Heart left ventricle (tissue), 13 donors: Measurements from ENCODE around the gene QSOX1.

ENCODE experiments used
- POLR2A ChIP-seq, 2 donors: fragments of 450-650 bp; IDR thresholded peaks; one replicate each; pipeline ENCODE4 v1.6.1; 2017; ENCODE audit warnings: antibody characterized with exemption in 2 of 2, mild to moderate bottlenecking in 2 of 2, moderate library complexity in 2 of 2
- TF ChIP-seq, protein P1 (sequence below), 12 donors: fragments of 200-600 bp; sonication (generic) in 4 of 12; IDR thresholded peaks; one replicate each; pipeline versions ENCODE4 v1.5.0 to v1.8.0; 2018 to 2022; ENCODE audit warnings: antibody characterized with exemption in 12 of 12, mild to moderate bottlenecking in 5 of 12
- donor health status: ischemic (EF 13 %, LVEDD 7.1; RV severe dilation, severe dysfunction).
- donor health status: DM: no; HTN: yes; CAD: no.
- donor health status: DM: no; HTN: no; CAD: no.
- donor health status: ischemic (EF 25% LVEDD 6.9; RV normal size, moderate dysfunction).
- donor health status: ischemic (EF 25% LVEDD 5.7; RV mildly dilated, moderate dysfunction).
- donor health status: ischemic (EF 35%, LVEDD 5.7; RV mildly dilated, moderate dysfunction).
- donor health status: nonischemic (EF 11% LVEDD 7.7; RV severe dilation, severe dysfunction).
- donor health status: DM: yes; HTN: yes; CAD: no.
- donor health status: PGD.
- donor health status: ischemic (EF 29% LVEDD 5.4; RV normal size, mild dysfunction).
- donor health status: nonischemic (EF 23%, LVEDD 6.1; RV moderate dilation, normal function).

GRCh38 chr1:180133193-180133592 is 21.5 kb upstream of the QSOX1 start:
- TF ChIP-seq, protein P1, sequence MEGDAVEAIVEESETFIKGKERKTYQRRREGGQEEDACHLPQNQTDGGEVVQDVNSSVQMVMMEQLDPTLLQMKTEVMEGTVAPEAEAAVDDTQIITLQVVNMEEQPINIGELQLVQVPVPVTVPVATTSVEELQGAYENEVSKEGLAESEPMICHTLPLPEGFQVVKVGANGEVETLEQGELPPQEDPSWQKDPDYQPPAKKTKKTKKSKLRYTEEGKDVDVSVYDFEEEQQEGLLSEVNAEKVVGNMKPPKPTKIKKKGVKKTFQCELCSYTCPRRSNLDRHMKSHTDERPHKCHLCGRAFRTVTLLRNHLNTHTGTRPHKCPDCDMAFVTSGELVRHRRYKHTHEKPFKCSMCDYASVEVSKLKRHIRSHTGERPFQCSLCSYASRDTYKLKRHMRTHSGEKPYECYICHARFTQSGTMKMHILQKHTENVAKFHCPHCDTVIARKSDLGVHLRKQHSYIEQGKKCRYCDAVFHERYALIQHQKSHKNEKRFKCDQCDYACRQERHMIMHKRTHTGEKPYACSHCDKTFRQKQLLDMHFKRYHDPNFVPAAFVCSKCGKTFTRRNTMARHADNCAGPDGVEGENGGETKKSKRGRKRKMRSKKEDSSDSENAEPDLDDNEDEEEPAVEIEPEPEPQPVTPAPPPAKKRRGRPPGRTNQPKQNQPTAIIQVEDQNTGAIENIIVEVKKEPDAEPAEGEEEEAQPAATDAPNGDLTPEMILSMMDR (IDR thresholded peaks at IDR 0.05): no peak
- TF ChIP-seq POLR2A (IDR thresholded peaks at IDR 0.05): no peak
